Sigmoid colon (tissue), 7 donors: Measurements from ENCODE around the gene GBF1. TPM values are rescaled to one million over a fixed set of nuclear protein-coding genes. Genes with fewer than 3 reads are reported as not detected.

ENCODE experiments used
- DNase-seq: peaks from one replicate; pipeline ENCODE4 v3.0.0-alpha.2; 2019
- H3K27ac ChIP-seq, 4 donors: fragments of 200-600 bp; sonication (generic); one replicate each; pipeline ENCODE4 v1.5.1; 2016 to 2019; ENCODE audit warnings: mild to moderate bottlenecking in 1 of 4
- H3K27me3 ChIP-seq, 3 donors: fragments of 200-600 bp; sonication (generic); one replicate each; pipeline ENCODE4 v1.5.1; 2019; ENCODE audit warnings: mild to moderate bottlenecking in 1 of 3
- H3K36me3 ChIP-seq, 4 donors: fragments of 200-600 bp; sonication (generic); one replicate each; pipeline ENCODE4 v1.5.1; 2016 to 2019
- H3K4me1 ChIP-seq, 4 donors: fragments of 200-600 bp; sonication (generic); one replicate each; pipeline ENCODE4 v1.5.1; 2017 to 2019
- H3K4me3 ChIP-seq, 4 donors: fragments of 200-600 bp; sonication (generic); one replicate each; pipeline ENCODE4 v1.5.1; 2017 to 2019; ENCODE audit warnings: mild to moderate bottlenecking in 2 of 4, moderate library complexity in 1 of 4
- H3K9me3 ChIP-seq, 4 donors: fragments of 200-600 bp in 3 of 4; sonication (generic) in 3 of 4; one replicate each; pipeline versions ENCODE4 v1.5.1 to v1.6.1; 2013 to 2019
- EP300 ChIP-seq, 4 donors: sonication (generic); formaldehyde crosslinking; IDR thresholded peaks; one replicate each; pipeline ENCODE4 v1.6.1; 2017; ENCODE audit warnings: antibody characterized with exemption in 4 of 4
- POLR2A ChIP-seq, 2 donors: fragments of 450-650 bp; IDR thresholded peaks; one replicate each; pipeline ENCODE4 v1.6.1; 2016; ENCODE audit warnings: antibody characterized with exemption in 2 of 2, mild to moderate bottlenecking in 2 of 2, moderate library complexity in 2 of 2
- POLR2AphosphoS5 ChIP-seq, 4 donors: sonication (generic); formaldehyde crosslinking; IDR thresholded peaks; one replicate each; pipeline ENCODE4 v1.6.1; 2017; ENCODE audit warnings: antibody characterized with exemption in 4 of 4
- WGBS, 2 donors: extraction: QIAGEN DNeasy Blood & Tissue Kit; methylation state at CpG; one replicate each; pipeline ENCODE4 v1.1.7; 2013; 5-methylcytosine and 5-hydroxymethylcytosine counted together
- intact Hi-C: fragments of 100-400 bp; cut with DNase I; formaldehyde crosslinking; loops from one replicate; pipeline ENCODE4 v1.15.1; 2023
- polyA plus RNA-seq, 3 donors: library from polyadenylated mRNA; stranded (reverse); fragments of 200-250 nt; gene quantifications; one replicate each; pipeline ENCODE4 v1.2.3, GENCODE V29; 2013
- total RNA-seq, 4 donors: library from RNA; depleted of rRNA; stranded (reverse); fragments of >200 nt; gene quantifications; one replicate each; pipeline ENCODE4 v1.1.0, GENCODE V29; 2016
- TF ChIP-seq, protein P1 (sequence below), 4 experiments: fragments of 450-650 bp in 3 of 4; fragments of 200-600 bp in 1 of 4; IDR thresholded peaks; one replicate each; pipeline ENCODE4 v1.5.1; 2016 to 2019; ENCODE audit warnings: antibody characterized with exemption in 4 of 4, mild to moderate bottlenecking in 3 of 4, moderate library complexity in 2 of 4
- donor health status: healthy with polysubstance abuse.
- donor health status: Bipolar disorder and iron deficiency.
- donor health status: healthy.

GBF1 gene
- total and polyA plus RNA-seq, 7 donors, result 8.4 to 38.2 (median 18.5) TPM

DNA sequence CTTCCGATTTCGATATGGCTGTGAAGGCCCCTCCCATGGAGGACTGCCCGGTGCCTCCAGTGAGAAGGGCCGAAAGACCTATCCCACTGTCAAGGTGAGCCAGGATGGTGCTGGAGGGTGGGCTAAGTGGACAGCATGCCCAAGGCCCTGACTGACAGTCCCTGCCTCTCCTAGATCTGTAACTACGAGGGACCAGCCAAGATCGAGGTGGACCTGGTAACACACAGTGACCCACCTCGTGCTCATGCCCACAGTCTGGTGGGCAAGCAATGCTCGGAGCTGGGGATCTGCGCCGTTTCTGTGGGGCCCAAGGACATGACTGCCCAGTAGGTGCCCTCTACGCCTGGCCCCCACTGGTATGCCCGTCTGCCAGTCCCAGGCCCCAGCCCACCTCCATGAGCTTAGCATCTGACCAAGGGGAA lies 151.4 kb downstream of the GBF1 start:
- 92% methylated on average over 12 of the region's 12 CpGs for WGBS, 2 donors
- H3K36me3 ChIP-seq, result peaks cover 15 to 34% (median 26%) of the 10 kb centered on the region in 4 donors
- H3K4me3 ChIP-seq, result peak overlapping the region; percentile 61 to 76 (median 68)
- H3K27ac ChIP-seq, result peak overlapping the region; percentile 97 to 99 (median 98)
- no peak for DNase-seq
- intact Hi-C loops, result loop anchor here (1.0 to 10.0 kb wide), 2 partner anchors 11 to 248 kb away; partner anchors contain the start of gene TRIM8
- no peaks in the 10 kb centered on the region for H3K9me3 ChIP-seq
- peak in 2 of 4 donors; percentile 11 to 34 for TF ChIP-seq POLR2AphosphoS5 (IDR thresholded peaks at IDR 0.05)
- TF ChIP-seq, protein P1, sequence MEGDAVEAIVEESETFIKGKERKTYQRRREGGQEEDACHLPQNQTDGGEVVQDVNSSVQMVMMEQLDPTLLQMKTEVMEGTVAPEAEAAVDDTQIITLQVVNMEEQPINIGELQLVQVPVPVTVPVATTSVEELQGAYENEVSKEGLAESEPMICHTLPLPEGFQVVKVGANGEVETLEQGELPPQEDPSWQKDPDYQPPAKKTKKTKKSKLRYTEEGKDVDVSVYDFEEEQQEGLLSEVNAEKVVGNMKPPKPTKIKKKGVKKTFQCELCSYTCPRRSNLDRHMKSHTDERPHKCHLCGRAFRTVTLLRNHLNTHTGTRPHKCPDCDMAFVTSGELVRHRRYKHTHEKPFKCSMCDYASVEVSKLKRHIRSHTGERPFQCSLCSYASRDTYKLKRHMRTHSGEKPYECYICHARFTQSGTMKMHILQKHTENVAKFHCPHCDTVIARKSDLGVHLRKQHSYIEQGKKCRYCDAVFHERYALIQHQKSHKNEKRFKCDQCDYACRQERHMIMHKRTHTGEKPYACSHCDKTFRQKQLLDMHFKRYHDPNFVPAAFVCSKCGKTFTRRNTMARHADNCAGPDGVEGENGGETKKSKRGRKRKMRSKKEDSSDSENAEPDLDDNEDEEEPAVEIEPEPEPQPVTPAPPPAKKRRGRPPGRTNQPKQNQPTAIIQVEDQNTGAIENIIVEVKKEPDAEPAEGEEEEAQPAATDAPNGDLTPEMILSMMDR (IDR thresholded peaks at IDR 0.05), result no peak
- TF ChIP-seq POLR2A (IDR thresholded peaks at IDR 0.05), result no peak
- no peak for TF ChIP-seq EP300 (IDR thresholded peaks at IDR 0.05)
- H3K27me3 ChIP-seq, result no peaks in the 10 kb centered on the region
- peaks cover 0 to 72% (median 64%) of the 10 kb centered on the region in 4 donors for H3K4me1 ChIP-seq

DNA sequence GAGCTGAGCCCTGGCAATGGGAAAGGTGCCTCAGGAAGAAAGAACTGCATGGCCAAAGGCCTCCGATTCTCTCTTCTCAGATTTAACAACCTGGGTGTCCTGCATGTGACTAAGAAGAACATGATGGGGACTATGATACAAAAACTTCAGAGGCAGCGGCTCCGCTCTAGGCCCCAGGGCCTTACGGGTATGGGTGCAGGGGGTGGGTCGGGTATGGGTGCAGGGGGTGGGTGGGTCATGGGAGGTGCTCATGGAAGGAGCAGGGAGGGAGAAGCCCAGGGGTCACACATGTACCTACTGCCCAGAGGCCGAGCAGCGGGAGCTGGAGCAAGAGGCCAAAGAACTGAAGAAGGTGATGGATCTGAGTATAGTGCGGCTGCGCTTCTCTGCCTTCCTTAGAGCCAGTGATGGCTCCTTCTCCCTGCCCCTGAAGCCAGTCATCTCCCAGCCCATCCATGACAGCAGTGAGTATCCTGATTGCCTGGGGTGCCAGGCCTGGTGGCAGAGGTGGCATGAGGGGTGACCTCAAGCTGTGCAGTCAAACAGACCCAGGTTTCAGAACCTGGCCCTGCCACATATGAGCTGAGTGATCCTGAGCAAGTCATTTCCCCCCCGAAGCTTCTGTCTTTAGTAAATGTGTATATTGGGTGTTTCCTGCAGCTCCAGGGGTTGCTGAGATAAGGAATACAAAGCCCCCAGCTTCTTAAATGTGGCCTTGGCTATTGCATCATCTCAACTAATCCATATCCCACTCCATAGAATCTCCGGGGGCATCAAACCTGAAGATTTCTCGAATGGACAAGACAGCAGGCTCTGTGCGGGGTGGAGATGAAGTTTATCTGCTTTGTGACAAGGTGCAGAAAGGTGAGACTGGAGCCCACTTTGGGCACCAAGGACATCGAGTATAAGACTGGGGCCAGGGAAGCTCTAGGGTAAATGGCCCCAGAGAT lies 152.2 kb downstream of the GBF1 start:
- H3K9me3 ChIP-seq, result no peaks in the 10 kb centered on the region
- H3K27me3 ChIP-seq, result no peaks in the 10 kb centered on the region
- TF ChIP-seq POLR2AphosphoS5 (IDR thresholded peaks at IDR 0.05), result peak in 1 of 4 donors; percentile 15
- TF ChIP-seq, protein P1 (IDR thresholded peaks at IDR 0.05), result no peak
- no peak for TF ChIP-seq EP300 (IDR thresholded peaks at IDR 0.05)
- peaks cover 0 to 79% (median 72%) of the 10 kb centered on the region in 4 donors for H3K4me1 ChIP-seq
- peak overlapping the region; percentile 97 to 99 (median 98) for H3K27ac ChIP-seq
- peak overlapping the region; percentile 61 to 76 (median 68) for H3K4me3 ChIP-seq
- H3K36me3 ChIP-seq, result peaks cover 22 to 42% (median 32%) of the 10 kb centered on the region in 4 donors
- intact Hi-C loops, result loop anchor here (10.0 kb wide), 1 partner anchor 247 kb away; the partner anchor contains the start of gene TRIM8
- no peak for DNase-seq
- 92 to 94% methylated on average over 14 of the region's 14 CpGs for WGBS, 2 donors

DNA sequence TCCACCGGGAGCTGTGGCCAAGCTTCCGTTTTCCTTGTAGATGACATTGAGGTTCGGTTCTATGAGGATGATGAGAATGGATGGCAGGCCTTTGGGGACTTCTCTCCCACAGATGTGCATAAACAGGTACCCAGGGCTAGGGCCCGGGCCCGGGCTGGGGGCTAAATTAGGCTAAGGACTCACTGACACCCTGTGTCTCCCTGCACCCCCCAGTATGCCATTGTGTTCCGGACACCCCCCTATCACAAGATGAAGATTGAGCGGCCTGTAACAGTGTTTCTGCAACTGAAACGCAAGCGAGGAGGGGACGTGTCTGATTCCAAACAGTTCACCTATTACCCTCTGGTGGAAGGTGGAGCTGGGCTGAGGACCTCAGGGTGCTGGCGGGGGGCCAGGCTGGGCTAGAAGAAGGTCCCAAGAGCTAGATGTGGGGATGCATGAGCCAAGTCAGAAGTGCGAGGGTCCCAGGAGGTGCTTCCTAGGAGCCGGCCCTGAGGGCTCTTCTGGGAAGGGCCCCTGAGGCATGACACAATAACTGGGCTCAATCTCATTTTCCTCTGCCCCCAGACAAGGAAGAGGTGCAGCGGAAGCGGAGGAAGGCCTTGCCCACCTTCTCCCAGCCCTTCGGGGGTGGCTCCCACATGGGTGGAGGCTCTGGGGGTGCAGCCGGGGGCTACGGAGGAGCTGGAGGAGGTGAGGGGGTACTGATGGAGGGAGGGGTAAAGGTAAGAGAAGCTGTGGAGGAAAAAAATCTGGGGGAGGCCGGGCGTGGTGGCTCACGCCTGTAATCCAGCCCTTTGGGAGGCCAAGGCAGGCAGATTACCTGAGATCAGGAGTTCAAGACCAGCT lies 153.1 kb downstream of the GBF1 start:
- Histone ChIP-seq H3K9me3 (no peaks in the 10 kb centered on the region), H3K27ac (peak overlapping the region; percentile 95 to 99 (median 98)), H3K4me1 (peaks cover 0 to 87% (median 79%) of the 10 kb centered on the region in 4 donors), H3K27me3 (no peaks in the 10 kb centered on the region), H3K36me3 (peaks cover 28 to 51% (median 40%) of the 10 kb centered on the region in 4 donors), H3K4me3 (peak overlapping the region; percentile 40 to 59 (median 51))
- TF ChIP-seq POLR2AphosphoS5 (IDR thresholded peaks at IDR 0.05) (peak; percentile 5 to 41 (median 22)), POLR2A (IDR thresholded peaks at IDR 0.05) (no peak), EP300 (IDR thresholded peaks at IDR 0.05) (no peak)
- TF ChIP-seq, protein P1 (IDR thresholded peaks at IDR 0.05), result no peak
- intact Hi-C loops, result loop anchor here (10.0 kb wide), 1 partner anchor 246 kb away; the partner anchor contains the start of gene TRIM8
- 85 to 90% methylated on average over 21 of the region's 21 CpGs for WGBS, 2 donors
- DNase-seq, result no peak

DNA sequence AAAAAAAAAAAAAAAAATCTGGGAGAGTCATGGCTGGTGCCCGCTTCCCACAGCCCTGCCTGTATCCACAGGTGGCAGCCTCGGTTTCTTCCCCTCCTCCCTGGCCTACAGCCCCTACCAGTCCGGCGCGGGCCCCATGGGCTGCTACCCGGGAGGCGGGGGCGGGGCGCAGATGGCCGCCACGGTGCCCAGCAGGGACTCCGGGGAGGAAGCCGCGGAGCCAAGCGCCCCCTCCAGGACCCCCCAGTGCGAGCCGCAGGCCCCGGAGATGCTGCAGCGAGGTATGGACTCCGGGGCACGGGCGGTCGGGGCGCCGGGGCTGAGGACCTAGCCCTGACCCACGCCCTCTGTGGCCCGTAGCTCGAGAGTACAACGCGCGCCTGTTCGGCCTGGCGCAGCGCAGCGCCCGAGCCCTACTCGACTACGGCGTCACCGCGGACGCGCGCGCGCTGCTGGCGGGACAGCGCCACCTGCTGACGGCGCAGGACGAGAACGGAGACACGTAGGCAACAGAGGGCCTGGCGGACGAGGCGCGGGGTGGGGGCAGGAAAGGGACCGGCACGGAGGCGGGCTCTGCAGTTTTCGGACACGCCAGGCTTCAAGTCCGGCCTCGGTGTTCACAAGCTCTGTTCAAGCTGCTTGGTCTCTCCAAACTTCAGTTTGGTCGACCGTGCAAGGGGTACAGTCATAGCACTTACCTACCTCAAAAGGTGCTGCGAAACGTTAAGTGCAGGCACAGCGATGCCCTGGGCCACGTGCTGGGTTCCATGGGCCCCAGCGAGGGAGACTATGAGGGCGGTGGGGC lies 154.1 kb downstream of the GBF1 start:
- Histone ChIP-seq H3K4me3 (peak overlapping the region; percentile 40 to 59 (median 51)), H3K4me1 (peaks cover 0 to 89% (median 81%) of the 10 kb centered on the region in 4 donors), H3K27me3 (no peaks in the 10 kb centered on the region), H3K27ac (peak overlapping the region; percentile 95 to 99 (median 98)), H3K36me3 (peaks cover 34 to 59% (median 44%) of the 10 kb centered on the region in 4 donors), H3K9me3 (no peaks in the 10 kb centered on the region)
- intact Hi-C loops, result loop anchor here (10.0 kb wide), 1 partner anchor 245 kb away; the partner anchor contains the start of gene TRIM8
- peak; percentile 95 for DNase-seq
- TF ChIP-seq EP300 (IDR thresholded peaks at IDR 0.05) (peak in 1 of 4 donors; percentile 6), POLR2A (IDR thresholded peaks at IDR 0.05) (peak; percentile 37 to 45), POLR2AphosphoS5 (IDR thresholded peaks at IDR 0.05) (peak; percentile 90 to 94 (median 94))
- TF ChIP-seq, protein P1 (IDR thresholded peaks at IDR 0.05), result peak; percentile 90 to 95 (median 91)
- 3 to 4% methylated on average over 72 of the region's 72 CpGs for WGBS, 2 donors
